ENCODE results near the gene DLGAP4. TPM values are rescaled to one million over a fixed set of nuclear protein-coding genes. Genes with fewer than 3 reads are reported as not detected.

DLGAP4 gene
- total and polyA plus RNA-seq, 7 donors: 53.5 to 151 (median 90.4) TPM

DNA sequence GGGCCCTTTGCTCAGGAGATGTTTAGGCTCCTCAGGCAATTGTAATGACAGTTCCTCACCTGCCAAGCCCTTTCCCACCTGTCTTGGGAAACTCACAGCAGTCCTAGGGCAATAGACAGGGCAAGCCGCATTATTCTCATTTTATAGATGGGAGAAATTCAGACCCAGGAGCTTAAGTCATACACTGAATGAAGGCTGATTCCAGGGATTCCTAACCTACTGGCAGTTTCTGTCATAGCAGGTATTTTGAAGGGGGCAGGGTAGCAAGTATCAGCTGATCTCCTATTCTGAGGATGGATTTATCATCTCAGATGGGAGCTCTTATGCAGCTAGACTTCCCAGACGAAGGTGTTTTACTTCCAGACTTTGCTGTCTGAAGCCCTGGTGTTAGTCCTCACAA is 173.8 kb downstream of the DLGAP4 start:
- 72 to 85% (median 83%) methylated on average over 2 of the region's 2 CpGs for whole genome bisulfite sequencing, 3 donors
- TF ChIP-seq, protein P1, sequence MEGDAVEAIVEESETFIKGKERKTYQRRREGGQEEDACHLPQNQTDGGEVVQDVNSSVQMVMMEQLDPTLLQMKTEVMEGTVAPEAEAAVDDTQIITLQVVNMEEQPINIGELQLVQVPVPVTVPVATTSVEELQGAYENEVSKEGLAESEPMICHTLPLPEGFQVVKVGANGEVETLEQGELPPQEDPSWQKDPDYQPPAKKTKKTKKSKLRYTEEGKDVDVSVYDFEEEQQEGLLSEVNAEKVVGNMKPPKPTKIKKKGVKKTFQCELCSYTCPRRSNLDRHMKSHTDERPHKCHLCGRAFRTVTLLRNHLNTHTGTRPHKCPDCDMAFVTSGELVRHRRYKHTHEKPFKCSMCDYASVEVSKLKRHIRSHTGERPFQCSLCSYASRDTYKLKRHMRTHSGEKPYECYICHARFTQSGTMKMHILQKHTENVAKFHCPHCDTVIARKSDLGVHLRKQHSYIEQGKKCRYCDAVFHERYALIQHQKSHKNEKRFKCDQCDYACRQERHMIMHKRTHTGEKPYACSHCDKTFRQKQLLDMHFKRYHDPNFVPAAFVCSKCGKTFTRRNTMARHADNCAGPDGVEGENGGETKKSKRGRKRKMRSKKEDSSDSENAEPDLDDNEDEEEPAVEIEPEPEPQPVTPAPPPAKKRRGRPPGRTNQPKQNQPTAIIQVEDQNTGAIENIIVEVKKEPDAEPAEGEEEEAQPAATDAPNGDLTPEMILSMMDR (IDR thresholded peaks at IDR 0.05): no peak
- Histone ChIP-seq H3K9me3 (no peaks in the 10 kb centered on the region), H3K36me3 (ENCODE audit: insufficient read depth in 1 of 2, low read depth in 1 of 2) (no peaks in the 10 kb centered on the region), H3K4me3 (no peak overlapping the region), H3K27ac (peak overlapping the region; percentile 89), H3K4me1 (peaks cover 86% of the 10 kb centered on the region), H3K27me3 (ENCODE audit: insufficient read depth in 3 of 3, low read length in 2 of 3) (no peaks in the 10 kb centered on the region)
- DNase-seq: no peak
- intact Hi-C loops (cut with DNase I): loop anchor here in 1 of 2 donors (10.0 kb wide), 1 partner anchor 125 kb away; the partner anchor contains the start of gene RAB5IF
- no peak for ATAC-seq

DNA sequence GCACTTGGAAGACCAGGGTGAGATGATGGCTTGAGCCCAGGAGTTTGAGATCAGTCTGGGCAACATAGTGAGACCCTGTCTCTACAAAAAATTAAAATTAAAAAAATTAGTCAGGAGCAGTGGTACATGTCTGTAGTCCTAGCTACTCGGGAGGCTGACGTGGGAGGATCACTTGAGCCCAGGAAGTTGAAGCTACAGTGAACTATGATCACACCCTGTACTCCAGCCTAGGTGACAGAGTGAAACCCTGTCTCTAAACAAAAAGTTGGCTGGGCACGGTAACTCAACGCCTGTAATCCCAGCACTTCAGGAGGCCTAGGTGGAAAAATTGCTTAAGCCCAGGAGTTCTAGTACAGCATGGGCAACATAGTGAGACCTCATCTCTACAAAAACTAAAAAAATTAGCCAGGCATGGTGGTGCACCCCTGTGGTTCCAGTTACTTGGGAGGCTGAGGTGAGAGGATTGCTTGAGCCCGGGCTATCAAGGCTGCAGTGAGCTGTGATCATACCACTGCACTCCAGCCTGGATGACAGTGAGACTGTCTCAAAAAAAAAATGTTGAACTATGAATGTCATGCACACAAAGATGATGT is 174.4 kb downstream of the DLGAP4 start:
- peak in 1 of 4 donors; percentile 6 for ATAC-seq
- Histone ChIP-seq H3K4me1 (peaks cover 88% of the 10 kb centered on the region), H3K9me3 (no peaks in the 10 kb centered on the region), H3K27me3 (ENCODE audit: insufficient read depth in 3 of 3, low read length in 2 of 3) (no peaks in the 10 kb centered on the region), H3K27ac (peak overlapping the region; percentile 89), H3K36me3 (ENCODE audit: insufficient read depth in 1 of 2, low read depth in 1 of 2) (no peaks in the 10 kb centered on the region), H3K4me3 (no peak overlapping the region)
- intact Hi-C loops (cut with DNase I): loop anchor here in 1 of 2 donors (10.0 kb wide), 1 partner anchor 124 kb away; the partner anchor contains the start of gene RAB5IF
- WGBS, 3 donors: 28 to 52% (median 33%) methylated on average over 5 of the region's 5 CpGs
- TF ChIP-seq, protein P1 (IDR thresholded peaks at IDR 0.05): no peak
- DNase-seq: no peak

DNA sequence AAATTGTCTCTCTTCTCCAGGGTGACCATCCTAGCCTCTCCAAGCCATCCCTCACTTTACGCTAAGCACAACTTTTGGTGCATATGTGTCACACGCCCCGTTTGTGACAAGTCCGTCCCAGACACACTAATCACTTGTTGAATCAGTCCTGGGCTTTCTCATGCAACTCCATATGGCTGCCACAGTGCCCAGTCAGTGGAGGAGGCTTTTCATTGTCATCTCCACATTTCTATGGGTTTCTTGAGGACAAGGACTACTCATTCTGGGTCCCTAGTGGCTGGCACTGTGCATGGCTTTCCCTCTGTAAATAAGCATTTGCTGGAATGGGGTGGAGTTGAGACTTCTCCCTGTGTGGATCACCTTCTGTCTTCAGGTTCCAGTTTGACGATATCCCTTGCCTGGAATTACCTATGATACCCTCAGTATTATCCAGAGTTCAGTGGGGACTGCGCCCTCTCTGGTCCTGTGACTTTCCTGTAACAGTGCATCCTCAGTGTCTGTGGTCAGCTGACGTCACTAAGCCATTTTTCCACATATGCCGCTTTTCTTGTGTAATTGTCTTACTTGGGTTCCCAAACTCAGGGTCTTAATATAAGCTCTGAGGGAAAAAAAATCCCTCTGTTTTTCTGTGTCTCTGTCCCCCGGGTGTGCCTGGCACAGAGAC is 175.4 kb downstream of the DLGAP4 start:
- ATAC-seq (peak; percentile 47 to 58 (median 50)), DNase-seq (peak in 1 of 2 donors; percentile 29)
- Histone ChIP-seq H3K4me1 (peaks cover 98% of the 10 kb centered on the region), H3K9me3 (no peaks in the 10 kb centered on the region), H3K27ac (peak overlapping the region; percentile 89), H3K4me3 (peak overlapping the region; percentile 22), H3K27me3 (ENCODE audit: insufficient read depth in 3 of 3, low read length in 2 of 3) (no peaks in the 10 kb centered on the region), H3K36me3 (ENCODE audit: insufficient read depth in 1 of 2, low read depth in 1 of 2) (no peaks in the 10 kb centered on the region)
- intact Hi-C loops (cut with DNase I): loop anchor here in 1 of 2 donors (2.0 to 10.0 kb wide), 2 partner anchors 17 to 123 kb away; partner anchors contain the start of gene RAB5IF
- 33 to 52% (median 39%) methylated on average over 9 of the region's 9 CpGs for WGBS, 3 donors
- TF ChIP-seq, protein P1 (IDR thresholded peaks at IDR 0.05): peak; percentile 27

DNA sequence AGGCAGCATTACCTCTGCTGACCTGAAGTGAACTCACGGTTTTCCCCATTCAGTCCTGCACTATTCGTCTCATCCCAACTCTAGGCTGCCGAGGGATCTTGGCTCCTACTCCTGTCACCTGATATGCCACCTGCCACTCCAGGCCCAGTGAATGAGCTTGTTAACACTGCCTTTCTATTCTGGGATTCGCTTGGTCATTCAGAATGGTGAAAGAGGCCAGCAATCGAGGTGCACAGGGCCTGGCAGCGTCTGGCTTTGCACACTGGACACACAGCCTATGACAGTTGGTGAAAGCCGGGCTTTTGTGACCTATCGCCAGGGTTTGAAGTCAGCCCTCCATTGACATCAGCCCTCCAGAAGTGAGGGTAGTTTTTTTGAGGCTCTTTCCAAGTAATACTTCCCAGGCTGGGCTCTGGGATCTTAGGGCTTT is 175.9 kb downstream of the DLGAP4 start:
- peak overlapping the region; percentile 22 for H3K4me3 ChIP-seq
- DNase-seq (peak; percentile 71 to 90), ATAC-seq (peak; percentile 83 to 87 (median 86))
- H3K9me3 ChIP-seq: no peaks in the 10 kb centered on the region
- peaks cover 100% of the 10 kb centered on the region for H3K4me1 ChIP-seq
- no peaks in the 10 kb centered on the region for H3K36me3 ChIP-seq (ENCODE audit: insufficient read depth in 1 of 2, low read depth in 1 of 2)
- 16 to 31% (median 20%) methylated on average over 8 of the region's 8 CpGs for WGBS, 3 donors
- H3K27me3 ChIP-seq (ENCODE audit: insufficient read depth in 3 of 3, low read length in 2 of 3): no peaks in the 10 kb centered on the region
- H3K27ac ChIP-seq: peak overlapping the region; percentile 89
- intact Hi-C loops (cut with DNase I): loop anchor here in 1 of 2 donors (2.0 to 10.0 kb wide), 2 partner anchors 17 to 123 kb away; partner anchors contain the start of gene RAB5IF
- TF ChIP-seq, protein P1 (IDR thresholded peaks at IDR 0.05): no peak

Data from psoas muscle (tissue), 8 donors.